GM20431 (cell line): ENCODE measurements around the gene TBX4.

Source experiments
- in situ Hi-C: fragments of 300-500 bp; cut with MseI, MboI; formaldehyde crosslinking; loops from one replicate; pipeline ENCODE4 v1.15.0; 2020; ENCODE audit warnings: low sequenced_read_pairs; ENCODE audit not compliant: unreplicated experiment

Gene TBX4

DNA sequence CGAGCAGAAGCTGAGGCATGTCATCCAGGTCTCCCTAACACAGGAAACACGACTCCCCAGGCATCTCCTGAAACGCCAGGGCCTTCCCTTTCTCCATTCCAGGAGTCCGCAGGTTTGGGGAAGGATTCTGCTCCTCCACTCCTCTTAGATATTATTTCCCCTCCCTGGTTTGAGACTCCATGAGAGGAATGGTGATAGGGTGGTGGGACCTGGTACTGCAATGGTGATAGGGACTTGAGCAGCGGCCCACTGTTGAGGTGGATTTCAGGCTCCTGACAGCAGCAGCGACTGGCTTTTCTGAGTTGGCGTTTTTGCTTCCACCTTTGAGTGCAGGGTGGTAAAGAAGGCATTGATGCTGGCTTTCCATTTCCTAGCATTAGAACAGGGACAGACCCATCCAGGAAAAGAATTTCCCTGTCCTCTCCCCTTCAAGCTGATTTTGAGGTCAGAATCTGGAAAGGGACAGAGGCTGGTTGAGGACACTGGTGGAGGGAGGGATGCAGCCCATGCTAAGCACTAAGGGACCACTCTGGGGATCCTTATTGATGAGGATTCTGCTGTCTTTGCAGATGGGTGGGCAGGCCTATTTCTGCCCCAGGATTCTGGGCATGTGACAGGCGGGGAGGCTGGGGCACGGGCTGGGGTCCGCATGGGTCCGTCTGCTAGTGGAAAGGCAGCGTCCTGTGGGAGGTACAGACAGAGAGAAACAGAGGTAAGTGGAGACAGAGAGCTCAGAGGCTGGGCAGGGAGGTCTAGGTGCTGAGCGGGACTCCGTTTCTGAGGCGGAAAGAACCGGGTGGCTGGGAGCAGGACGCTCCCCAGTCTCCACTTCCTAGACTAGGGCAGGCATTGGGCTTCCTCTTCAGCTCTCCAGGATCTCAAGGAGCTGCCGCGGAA is 1.3 kb upstream of the TBX4 start:
- in situ Hi-C loops: no loop called here

DNA sequence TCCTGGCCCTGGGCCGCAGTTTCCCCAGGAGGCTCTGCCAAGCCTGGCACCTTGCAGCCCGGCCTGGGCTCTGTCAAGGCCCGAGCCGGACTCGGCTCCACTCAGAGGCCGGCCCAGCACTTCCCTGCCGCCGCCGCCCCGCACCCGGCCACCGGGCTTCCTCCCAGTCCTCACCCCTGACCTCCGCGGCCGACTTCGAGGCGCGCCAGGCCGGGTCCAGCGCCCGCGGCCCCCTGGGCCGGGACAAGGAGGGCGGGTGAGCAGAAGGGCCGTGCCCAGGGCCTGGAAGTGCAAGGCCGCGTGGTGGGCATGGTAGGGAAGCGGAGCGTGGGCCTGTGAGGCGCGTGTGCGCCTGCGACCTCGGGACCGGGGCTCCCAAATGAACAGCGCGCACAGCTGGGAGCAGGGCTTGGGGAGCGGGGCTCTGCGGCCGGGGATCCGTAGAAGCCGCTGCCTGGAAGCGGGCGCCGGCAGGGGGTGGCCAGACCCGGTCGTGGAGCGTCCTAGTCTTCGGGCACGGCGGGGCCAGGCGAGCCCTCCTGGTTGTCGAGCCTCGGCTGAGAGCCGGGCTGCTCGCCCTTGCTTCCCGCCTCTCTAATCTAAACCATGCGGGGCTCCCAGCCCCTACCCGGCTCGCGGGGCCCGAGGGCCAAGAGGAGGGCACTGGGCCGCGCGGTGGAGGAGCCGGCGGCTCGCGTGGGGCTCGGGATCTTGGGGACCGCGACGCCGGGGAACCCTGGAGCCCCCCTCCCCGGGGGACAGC is 503 bp upstream of the TBX4 start:
- in situ Hi-C loops: no loop called here

DNA sequence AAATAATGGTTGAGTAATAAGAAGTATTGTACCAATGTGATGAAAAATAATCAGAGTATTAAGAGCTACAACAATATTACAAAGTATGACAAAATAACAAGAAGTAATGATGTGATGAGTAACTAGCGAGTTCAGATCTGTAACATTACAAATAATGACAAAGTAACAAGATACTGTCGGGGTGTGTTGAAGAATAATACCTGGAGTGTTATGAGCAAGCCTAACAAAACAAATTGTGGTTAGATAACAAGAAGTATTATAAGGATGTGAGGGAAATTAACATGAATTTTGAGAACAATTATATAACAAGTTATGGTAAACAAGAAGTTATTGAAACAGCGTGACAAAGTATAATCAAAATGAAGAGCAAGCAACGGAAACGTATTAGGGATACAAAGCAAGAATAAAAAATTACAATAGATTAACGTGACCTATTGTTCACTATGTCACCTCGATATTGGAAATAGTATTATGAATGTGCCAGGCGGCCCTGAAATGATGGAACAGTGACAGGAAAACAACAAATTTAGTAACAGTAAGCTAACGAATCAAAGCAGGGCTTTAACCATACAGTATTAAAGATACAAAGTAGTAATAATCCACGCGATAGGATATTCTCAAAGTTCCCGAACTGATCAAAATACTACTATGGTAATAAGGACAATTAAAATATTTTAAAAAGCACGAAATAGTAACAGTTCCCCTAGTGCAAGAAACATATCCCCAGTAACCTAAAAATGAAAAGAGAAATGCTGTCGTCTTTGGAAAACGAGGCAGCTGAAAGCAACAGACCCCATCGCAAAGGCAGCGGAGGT is 1.6 kb downstream of the TBX4 start:
- in situ Hi-C loops: no loop called here

DNA sequence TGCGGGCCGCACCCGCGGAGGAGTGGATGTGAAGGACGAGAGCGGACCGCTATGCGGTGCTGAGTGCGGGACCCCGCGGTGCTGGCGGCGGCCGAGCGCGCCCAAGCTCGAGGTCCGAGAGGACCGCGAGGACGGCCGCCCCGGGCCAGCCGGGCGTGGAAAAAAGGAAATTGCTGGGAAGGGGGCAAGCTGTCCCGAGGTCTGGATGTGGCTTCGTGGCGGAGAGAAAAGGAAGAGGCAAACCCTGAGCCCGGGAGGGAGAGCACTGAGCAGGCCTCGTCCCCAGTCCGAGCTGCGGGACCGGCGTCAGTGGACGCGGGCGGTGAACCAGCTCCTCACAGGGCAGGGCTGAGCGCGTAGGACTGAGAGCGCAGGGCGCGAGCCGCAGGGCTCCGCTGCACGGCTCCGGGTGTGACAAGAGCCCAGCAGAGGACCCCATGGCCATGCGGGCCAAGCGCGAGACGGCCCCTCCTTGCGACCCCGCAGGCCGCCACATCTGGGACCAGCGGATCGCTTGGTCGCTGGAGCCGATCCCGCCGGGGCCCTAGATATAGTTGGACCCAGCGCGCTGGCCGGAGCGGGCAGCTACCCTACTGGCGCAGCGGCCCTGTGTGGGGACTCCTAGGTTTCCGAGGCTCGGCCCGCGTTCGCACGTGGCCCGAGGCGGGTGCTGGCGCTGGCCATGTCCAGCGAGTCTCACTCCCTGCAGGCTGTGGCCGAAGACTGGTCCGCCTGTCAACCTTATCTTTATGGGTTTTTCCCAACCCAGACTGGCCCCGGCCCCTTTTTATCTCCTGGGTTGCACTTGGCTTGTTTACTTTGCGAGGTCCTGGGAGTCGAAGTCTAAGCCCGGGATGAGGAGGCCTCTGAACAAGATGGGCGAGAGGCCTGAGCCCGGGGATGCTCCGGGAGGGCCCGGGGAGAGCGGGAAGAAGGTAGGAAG is 2.4 kb downstream of the TBX4 start:
- in situ Hi-C loops: no loop called here

DNA sequence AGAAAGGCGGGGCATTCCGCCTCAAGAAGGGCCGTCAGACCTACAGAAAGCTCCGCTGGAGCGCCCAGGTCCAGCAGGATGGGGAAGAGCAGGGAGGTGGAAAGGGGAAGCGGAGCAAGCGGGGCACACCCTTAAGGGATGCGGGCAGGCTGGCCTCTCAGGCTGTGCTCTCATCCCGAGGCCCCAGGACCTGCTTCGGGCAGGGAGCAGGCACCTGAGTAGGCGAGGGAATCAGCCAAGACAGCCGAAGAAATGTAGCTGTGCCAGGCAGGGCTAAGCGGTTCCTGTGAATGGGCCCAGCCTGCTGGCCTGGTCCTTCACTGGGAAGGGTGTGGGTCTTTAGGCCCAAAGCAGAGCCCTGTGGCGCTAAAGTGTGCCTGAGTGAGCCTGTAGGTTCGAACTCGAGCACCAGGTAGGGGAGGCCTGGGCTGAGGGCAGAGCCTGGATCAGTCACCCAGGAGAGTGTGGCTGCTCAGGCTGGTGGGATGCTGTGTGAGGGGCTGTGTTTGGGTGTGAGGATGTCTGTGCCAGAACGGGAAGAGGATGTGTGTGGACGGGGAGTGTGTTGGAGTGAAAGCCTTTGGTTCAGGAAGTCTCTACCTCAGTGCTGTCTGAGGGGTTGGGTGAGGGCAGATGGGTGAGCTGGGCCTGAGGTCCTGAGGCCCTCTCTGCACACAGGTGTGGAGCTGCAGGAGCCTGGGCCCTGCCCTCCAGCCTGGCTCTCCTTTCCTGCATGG is 3.3 kb downstream of the TBX4 start:
- in situ Hi-C loops: no loop called here

DNA sequence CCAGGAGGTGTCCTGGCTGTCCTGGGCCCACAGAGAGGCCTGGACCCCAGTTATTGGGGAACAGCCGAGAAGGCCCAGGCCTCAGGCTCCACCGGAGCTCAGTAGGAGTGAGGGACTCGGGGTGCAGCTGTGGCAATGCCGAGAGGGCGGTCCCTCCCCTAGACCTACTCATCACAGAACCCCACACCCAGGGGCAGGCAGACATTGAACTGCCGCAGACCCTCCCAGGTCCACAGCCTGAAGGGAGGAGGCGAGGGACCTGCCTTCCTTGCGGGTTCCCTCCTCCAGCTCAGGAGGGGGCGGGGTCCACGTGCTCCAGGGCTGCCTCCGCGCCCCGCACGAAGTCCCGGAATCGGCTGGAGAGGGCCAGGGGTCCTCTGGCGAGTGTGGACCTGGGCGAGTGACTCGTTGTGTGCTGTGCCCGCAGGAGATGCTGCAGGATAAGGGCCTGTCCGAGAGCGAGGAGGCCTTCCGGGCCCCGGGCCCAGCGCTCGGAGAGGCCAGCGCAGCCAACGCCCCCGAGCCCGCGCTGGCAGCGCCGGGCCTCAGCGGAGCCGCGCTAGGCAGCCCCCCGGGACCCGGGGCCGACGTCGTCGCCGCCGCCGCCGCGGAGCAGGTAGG is 3.9 kb downstream of the TBX4 start:
- in situ Hi-C loops: no loop called here

DNA sequence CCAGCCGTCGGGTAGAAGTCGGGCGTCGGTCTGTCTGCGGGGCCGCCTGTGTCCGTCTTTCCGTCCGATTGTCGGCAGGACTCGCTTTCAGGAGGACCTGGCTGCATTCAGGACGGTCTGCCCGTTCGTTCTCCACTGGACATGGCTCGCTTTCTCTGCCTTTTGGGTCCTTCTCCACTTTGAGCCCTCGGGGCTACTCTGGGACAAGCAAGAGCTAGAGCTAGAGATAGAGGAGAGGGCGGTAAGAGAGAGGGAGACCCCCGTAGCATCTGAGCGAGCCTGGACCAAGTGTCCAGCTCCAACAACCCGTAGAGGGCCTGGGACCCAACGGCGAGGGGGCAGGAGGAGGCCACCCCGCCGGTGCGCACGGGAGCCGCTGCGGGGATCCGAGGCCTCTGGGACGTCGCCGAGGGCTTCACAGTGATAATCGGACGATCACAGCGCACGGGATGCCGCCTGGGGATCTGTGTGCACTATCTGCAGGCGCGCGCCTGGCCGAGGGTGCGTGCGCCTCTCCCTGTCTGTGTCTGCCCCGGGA is 4.5 kb downstream of the TBX4 start:
- in situ Hi-C loops: no loop called here

DNA sequence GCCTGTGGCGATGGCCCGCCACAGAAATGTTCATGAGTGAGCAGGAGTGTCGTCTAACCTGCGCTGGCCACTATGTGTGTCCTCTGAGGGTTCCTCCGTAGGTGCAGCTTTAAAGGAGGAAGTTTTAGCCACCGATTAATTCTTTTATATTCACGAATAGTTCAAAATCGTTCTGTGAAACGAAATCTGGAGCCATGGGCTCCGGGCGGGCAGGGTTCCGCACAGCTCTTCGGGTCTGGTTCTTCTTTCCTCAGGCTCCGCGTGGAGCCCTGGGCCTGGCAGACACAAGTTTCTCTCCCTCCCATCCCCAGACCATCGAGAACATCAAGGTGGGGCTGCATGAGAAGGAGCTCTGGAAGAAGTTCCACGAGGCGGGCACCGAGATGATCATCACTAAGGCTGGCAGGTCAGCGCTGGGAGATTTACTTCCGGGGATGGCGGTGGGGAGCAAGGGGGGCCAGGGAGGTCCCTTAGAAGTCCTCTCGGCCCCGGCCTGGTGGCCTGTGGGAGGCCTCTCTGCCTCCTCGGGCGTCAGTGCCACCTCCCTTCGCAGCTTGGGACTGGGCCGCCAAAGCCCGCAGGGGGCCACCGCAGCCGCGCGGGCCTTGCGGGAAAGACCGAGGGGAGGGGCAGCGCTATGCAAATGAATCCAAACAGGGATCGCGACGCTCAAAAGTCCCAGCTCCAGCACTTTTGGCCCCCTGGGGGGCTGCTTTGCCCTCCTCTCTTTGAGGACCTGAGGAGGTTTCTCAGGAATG is 5.2 kb downstream of the TBX4 start:
- in situ Hi-C loops: no loop called here

DNA sequence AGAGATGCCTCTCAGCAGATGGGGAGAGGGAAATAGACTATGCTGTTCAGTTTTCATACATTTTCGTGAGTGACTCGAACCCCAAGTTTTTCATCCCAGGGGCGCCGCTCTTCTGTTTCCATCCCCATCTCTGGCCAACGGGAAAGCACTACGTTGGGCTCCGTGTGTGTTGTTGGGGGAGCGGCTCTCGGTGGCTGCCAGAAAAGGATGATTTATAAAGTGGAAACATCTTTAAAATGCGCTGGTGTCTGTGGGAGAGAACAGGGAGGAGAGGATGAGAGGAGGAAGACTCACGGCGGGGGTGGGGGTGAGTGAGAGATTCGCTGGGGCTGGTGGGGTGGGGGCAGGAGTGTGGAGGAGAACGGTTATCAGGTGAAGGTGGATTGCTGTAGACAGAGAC is 5.8 kb downstream of the TBX4 start:
- in situ Hi-C loops: no loop called here

DNA sequence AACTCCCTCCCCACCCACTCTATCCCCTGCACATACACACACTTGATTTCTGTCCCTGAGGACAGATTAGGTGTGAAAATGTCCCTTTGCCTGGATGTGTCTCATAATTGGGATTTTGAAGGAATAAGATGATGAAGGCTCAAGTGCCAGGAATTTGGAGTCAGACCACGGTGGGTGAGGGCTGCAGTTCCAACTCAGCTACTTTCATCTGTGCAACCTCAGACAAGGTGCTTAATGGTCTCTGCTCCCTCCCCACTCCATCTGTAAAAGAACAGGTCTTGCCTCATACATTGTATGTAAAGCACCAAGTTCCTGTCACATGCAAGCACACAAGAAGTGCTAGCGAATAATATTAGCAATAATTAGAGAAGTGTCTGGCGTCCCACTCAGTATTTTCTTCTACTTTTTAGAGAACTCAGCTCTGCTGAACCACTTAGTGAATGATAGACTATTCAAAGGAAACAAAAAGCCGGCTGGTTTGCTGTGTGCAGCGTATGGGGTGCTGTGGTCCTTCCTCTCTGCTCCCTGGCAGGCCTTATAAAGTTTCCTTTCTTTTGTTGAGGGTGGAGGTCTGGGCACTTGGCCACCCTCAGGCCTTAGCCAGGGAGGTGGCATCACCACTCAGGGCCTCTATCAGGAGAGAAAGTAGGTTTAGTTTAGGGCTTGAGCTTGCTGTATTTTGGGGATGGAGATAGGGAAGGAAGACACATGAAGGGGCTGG is 6.4 kb downstream of the TBX4 start:
- in situ Hi-C loops: no loop called here

DNA sequence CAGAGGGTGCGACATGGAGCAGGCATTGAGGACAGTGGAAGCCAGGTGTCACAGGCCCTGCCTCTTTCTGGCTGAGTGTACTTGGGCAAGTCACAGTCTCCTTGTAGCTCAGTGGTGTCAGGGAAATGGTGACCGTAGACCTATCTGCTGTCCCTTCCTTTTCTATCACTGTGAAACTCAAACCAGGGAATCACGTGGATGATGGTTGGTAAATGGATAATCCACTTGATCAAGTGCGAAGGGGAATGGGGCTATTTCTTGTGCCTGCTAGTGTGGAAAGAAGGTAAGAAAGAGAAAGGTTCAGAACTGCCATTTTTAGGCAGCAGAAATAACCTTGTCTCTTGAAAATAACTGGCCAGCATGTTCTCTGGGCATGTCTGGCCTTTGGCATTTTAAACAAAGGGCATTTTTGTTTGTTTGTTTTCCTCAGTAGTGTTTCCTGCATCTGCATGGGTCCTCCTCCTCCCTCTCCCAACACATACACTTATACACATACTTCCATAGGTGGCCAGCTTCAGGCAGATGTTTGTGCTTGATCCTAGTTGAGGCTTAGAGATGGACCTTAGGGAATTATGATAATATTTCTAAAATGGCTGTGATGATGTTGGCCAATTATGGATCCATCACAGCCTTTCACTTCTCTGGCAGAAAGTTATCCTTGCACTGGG is 7.1 kb downstream of the TBX4 start:
- in situ Hi-C loops: no loop called here

DNA sequence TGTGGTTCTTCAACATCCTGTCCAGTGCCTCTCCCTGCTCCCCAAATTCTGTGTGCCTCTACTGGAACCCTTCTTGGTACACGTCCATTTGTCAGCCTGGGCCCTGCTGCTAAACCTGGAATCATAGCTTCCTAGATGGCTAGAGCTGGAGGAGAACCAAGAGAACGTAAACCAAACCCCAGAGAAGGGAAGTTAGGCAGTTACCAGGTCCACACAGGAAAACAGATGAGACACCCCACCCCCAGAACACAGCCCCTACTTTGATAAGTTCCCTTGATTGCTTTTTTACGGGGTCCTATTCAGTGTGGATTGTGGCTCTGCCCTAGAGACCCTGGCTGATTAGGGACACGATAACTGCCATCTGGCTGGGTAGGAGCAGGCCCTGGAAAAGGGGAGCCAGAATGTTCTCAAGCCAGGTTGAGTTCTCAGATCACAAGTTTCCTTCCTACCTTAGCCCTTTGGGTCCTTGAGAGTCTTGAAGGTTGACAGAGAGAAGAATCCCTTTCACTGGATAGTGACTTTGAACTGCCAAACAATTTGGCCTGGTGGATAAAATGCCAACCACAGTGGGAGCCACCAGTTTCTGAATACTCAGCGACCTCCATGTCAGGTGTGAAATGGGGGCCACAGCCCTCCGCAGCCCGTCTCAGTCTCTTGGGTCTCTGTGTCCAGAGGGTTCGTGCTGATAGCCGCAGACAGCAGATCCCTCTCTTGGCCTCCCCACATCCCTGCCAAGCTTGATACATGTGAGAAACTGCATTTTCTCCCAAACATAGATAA is 7.9 kb downstream of the TBX4 start:
- in situ Hi-C loops: no loop called here

DNA sequence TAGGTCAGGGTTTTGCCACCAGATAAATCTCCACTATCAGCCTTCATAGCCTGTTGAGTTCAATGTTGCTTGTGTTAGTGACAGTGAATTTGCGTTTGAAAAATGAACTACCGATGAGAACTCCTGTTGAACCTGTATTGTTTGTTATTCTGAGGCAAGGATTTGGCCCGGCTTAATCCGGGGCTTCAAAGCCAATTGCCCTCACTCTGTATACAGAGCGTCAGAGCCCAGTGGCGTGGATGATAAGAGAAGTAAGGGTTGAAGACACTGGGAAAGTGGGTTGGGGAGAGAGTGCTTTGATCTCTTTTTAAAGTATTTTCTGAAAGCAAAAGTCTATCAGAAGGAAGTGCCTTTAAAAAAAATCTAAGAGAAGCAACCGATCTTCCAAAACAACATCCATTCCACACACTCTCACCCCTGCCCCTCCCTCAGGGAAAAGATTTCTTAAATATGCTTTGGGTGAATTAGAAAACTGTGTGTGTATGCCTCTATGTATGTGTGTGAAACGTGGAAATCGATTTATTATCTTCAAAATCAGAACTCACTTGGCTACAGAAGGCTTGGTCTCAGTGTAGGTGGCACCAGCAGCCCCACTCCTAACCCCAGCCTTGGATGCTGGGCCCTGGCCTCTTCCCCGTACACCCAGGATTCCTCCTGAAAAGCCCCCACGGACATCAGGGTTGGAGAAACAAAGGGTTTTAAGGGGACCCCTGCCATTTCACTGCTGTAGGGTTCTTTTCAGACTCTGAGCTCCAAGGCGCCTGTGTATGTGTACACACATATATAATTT is 8.8 kb downstream of the TBX4 start:
- in situ Hi-C loops: no loop called here

DNA sequence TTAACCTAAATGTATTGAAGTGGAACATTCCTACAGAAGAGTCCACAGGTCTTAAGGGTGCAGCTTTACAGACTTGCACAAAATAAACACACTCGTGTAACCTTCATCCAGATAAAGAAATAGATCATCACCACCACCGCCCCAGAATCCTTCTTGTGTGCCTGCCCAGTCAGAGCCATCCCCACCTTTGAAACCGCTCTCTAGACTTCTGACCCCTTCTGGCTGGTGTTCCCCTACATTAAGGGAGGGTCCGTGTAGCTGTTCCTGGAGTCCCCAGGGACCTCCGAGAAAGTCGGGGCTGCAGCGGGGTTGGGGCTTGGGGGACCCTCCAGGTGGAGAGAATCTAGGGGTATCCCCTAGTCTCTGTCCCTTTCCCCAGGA is 9.4 kb downstream of the TBX4 start:
- in situ Hi-C loops: no loop called here
